ENCODE measurements around the gene STAT4.

The STAT4 gene

DNA sequence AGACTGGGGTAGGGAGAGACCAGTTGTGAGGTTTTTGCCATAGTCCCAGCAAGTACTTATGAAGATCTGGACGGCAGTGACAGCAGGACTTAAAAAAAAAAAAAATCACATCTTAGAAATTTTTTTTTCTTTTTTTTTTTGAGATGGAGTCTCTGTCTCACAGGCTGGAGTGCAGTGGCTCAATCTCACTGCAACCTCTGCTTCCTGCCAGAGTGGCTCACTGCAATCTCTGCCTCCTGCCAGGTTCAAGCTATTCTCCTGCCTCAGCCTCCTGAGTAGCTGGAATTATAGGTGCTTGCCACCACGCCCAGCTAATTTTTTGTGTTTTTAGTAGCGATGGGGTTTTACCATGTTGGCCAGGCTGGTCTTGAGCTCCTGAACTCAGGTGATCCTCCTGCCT is 22.4 kb upstream of the STAT4 start:
- no peak for DNase-seq

DNA sequence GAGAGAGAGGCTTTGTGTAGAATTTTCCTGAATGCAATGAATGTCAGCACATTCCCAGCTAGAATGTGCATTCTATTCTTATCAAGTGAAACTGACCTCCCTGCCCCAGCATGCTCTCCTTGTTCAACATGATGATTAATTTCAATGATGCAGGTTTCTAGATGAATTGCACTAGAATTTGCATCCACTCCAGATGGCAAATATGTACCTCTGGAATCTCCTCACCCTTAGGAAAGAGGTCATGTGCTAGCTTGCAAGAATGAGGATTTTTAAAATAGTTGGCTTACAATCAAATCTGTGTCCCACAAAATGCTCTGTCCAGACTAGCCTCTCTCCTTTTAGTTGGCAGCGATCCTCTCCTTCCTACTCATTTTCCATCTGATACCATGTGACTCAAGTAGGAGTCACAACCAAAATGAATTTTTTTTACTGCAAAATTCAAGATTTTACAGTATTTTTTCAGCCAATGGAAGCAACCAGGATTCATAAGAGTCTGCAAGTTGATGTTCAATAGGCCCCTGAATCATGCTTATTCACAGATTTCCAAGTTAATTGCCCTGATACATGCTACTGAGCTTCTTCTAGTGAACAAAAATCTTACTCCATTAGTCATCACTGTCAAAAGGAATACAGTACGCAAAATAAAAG is 21.0 kb upstream of the STAT4 start:
- DNase-seq, result no peak

DNA sequence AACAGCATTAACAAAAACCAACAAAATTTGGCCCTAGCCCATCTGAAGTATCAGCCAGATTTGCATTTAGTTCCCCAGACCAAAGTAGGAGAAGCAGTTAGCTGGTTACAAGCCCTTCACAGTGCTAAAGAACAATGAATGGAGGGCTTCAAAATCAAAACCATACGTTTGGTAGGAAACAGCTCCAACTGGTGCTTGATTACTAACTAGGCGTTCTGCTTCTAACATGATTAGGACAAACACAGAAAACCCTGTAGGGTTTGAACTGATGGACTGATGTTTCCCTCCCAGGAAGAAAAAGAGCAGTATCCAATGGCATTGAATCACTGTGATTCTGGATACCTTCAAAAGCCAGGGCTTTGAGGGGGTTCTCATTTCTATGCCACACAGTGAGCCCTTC is 20.5 kb upstream of the STAT4 start:
- DNase-seq, result no peak

DNA sequence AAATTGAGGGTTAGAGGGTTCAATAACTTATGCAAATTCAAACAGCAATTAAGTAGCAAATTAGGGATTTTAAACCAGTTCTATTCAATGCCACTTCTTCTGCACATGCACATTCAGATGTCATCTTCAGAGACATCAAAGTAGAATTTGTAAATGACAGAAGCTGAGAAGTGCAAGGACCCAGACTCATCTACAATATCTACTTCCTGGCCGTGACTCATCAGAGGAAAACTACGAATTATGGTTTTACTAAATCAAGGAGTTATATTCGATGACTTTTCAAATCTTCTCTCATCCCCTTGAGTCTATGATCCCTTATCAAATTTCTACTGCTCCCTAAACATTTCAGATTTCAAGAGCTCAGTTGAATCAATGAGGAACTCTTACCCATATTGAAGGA is 20.0 kb upstream of the STAT4 start:
- no peak for DNase-seq

DNA sequence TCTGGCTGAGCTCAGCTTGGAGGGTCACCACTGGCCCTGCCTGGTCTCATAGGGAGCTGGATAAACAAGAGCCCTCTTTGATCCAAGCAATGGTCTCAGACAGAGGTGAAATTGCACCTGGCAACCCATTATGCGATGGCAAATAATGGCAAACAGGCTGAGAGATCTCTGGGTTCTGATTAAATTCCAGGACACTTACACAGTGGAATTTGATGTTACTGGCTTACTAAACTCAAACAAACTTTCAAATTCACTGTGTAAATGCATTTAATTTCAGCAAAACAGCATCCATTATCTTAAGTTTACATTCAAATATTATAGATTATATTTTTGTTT is 19.5 kb upstream of the STAT4 start:
- DNase-seq, result no peak

DNA sequence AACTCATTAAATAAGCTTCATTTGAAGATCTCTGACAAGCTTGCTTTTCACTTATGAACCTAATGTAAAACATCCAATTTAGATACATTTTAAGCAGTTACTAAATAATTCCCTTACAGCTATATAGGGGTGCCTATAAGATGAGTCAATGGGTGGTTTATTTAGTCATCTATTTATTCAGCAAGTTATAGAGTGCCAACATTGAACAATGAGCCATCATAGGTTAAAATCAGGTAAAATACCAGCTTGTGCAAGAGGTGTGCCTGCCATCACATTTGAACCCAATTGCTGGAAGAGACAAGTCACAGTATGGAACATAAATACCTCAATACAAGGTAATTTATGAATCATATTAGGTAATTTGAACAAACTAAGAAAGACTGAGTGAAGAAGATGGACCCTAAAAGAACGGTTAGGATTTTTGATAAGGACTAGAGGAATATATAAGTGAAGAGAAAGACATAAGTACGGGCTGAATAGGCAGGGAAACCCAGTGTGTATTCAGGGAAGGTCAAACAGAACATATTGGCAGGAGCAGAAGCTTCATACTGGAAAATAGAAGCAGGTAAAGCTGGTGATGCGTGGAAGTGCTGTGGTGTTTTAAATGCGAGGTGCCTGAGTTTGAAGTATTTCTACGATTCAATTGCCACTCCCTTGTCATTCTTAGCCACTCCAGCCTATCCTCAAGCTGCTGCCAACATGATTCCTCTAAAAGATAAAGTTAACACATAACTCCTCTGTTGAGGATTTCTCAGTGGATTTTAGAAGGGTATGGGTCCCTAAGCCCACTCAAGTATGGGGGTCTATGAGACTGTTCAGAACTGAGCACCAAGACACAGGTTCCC is 18.9 kb upstream of the STAT4 start:
- no peak for DNase-seq

DNA sequence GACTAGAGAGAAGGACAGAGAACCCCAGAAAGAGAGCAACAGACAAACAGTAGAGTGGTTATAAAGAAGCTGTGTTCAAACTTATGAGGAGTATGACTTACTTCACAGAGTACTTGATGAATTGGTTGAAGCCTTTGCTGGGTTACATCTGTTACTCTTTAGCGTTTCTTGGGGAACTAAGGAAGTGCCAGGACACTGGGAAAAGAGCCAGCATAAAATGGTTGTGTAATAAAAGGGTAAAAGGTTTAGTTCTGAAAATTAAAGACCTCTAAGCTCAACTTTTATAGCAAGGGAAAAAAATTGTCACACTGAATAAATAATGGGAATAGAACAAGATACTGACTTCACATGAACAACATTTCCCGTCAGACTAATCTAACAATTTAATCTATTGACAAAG is 17.0 kb upstream of the STAT4 start:
- no peak for DNase-seq

DNA sequence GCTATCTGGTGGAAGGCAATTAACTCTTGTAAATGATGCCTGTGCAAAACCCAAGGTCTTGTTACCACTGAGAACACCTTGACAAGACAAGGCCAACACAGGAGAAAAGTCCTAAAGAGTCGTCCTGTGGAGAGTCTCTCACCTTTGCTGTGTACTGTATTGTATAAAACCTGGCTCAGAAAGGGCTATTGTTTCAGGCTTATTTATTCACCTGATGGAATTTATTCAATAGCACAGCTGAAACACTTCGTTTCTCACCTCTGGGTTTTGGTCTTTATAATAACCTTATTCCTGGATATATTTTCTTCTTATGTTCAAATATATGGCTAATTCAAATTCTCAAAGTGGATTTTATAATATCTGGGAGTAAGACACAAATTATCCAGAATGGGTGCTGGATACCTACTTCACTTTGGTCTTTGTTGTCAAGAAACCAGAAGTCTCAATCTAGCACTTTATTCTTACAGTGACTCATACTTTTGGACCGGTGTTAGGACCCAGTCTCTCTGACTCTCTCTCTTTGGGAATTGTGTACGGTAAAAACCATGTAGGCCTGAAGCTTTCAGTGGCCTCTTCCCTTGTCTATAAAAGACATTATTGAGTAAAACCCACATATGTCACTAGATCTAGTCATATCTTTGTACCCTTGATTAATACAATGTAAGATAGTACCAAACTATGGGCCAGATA is 16.1 kb upstream of the STAT4 start:
- no peak for DNase-seq

DNA sequence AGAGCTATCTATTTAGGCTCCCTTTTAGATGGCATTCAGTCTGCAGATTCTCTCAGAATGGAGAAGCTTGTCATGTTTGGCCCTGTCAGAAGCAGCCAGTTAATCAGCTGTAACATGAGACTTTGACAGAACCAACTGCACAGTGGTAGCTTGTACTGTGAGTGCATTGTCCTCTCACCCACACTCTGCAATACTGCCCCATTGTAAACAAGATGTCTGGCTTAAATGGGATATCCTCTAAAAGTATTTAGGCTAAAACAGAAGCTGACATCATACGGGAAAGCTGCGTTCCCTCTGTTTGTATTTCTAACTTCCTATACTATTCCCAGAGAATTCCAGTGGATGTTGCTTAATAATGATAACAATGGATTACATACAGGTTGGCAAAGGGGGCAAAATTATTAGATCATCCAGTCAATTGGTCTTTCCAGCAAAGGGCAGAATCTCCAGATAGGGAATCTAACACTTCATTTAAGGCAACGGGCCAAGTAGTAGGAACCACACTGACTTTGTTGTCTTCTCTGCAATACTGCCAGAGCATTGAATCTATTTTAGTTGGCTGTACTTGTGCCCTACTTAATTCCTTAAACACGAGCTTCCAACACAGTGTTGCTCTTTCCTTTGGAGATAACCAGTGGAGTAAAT is 15.4 kb upstream of the STAT4 start:
- peak in 8 of 14 donors; percentile 0 to 24 (median 8) for DNase-seq

DNA sequence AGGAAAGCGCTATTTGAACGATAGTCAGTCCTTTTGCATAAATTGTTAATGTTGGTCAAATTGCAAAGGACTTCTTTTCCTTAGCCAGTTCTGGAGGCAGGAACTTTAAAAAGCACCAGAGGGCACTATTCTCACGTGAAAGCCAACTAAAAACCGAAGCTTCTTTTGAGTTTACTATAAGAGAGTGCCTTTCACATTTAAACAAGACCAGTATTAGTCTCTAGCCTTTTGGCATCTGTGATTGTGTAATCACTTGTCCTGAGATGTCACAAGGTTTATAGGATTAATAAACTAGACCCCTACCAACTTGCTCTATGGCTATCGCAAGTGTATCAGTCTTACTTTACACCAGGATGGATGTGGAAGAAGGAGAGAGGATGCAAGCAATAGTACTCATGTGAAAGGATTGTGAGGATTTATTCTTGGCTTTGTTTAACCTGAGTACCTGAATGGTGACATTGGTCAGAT is 14.4 kb upstream of the STAT4 start:
- peak in 4 of 14 donors; percentile 2 to 12 (median 8) for DNase-seq

DNA sequence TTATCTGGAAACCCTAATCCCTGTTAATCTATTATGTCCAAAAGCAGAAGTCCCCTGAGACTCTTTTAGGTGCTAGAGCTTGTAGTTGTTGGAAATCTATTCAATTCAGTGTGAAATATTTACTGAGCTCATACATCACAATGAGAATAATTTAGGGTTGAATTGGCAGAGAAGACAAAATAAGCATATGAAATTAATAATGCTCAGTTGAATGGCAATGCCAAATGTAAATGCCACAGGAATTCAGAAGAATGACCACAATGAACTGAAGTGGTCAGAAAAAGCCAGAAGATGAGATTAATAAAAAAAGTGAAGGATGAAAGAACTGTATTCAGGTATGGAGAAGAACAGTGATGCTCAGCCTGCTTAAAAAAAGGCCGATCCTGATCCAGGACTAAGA is 8.0 kb upstream of the STAT4 start:
- DNase-seq, result no peak

DNA sequence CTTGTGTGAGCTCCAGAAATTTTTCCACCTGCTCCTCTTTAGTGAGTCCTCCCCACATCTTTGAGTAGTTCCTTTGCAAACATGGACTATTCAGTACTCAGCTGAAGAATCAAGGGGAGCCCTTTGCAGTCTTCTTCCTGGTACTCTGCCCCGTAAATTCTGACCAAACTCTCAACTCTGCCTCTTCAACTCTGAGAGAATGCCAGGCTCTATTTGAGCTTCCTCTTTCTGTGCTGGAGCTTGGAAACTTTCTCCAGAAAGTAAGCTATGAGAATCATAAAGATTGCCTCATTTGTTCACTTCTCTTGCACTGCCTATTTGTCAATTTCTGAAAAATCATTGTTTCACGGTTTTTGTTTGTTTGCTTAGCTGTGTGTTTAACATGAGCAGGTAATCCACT is 7.4 kb upstream of the STAT4 start:
- DNase-seq, result no peak

DNA sequence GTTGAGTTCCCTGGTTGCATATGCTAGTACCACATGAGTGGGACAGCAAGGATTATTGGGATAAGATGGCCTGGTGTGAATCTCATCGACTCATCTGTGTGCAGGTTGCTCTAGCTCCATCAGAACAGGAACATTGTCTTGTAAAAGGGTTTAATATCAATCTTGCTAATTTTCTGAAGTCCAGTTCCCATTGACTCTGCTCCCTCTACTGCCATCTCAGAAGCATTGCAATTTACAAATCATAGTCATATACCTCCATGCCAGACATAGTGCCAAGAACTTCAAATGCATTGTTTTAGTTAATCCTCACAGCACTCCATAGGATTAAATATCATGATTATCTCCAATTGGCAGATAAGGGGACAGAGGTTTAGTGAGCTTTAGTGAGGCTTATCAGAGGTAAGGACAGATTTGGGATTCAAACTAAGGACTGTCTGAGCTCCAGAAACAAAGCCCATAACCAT is 4.8 kb upstream of the STAT4 start:
- DNase-seq, result no peak

DNA sequence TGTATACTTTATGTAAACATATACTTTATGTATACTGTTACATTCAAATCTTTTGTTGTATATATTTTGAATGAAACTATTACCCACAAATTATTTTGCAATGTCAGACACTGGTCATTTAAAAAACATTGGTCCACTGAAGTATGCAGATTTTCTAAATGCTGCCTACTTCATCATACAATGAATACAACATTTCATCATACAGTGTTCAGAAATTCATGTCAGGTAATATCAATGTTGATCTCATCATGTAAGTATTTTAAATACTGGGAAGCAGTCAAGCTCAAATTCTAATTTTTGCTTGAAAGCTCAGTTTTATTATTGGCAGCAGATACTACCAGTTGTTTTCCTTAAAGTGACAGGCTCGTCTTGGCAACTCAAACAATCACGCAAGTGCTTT is 2.9 kb upstream of the STAT4 start:
- DNase-seq, result no peak

DNA sequence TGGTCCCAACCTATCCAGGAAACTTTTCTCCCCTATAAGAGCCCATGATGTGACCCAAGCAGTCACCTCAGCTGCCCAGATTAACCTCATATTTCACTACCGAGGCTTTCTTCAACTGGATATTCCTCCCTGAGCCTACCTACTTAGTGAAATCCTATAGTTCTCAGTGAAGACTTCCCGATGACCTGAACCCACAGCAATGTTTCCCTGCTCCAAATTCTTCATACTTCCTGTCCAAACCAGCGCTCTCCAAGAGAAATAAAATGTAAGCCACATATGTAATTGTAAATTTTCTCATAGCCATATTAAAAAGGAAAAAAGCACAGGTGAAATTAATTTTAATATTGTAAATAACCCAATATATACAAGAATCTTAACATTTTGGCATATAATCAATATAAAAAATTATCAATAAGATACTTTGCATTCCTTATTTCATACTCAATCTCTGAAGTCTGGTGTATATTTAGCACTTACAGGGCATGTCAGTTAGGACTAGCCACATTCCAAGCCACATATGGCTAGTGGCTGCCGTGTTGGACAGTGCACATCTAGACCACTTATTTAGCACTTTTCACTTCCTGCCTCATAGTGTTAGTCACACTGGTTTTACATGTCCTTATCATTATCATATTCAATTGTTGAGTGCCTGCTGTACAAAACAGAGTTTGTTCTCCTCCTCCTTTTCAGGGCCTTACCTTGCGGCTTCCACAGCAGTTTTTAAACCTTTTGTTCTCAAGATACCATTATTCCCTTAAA is 1.9 kb upstream of the STAT4 start:
- no peak for DNase-seq

DNA sequence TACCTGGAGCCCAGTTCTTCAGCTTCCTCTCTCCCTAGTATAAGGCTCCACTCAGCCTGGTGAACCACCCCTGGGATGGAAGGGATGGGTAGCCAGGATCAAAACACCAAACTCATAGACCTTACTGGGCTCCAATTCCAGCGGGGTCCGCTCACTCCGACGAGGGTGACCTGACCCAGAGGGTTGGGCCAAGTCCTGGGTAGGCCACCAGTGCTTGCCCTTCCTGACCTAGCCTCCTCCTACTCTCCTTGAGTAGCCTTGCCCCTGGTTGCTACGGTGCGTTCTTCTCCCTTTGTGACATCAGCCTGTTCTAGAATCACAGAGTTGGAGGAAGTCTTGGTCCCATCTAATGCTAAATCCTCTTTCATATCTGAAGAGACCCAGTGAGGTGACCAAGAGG is 537 bp upstream of the STAT4 start:
- DNase-seq, result no peak

DNA sequence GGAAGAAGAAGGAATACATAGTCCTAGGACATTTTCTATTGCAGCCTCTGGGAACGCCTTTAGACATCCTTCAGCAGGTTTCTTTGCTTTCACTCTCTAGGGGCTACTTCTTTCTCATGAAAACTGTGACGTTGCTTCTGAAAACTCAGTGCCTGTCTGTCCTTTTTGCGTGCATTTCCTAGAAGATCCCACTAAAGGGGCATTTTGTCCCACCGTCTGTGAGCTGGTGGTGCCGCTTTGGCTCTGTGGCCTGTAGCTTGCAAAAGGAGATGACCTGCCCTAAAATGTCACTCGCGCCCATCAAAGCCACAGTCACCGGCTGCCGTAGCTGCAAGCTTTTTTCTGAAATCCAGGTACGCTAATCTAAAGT is 579 bp downstream of the STAT4 start:
- no peak for DNase-seq

DNA sequence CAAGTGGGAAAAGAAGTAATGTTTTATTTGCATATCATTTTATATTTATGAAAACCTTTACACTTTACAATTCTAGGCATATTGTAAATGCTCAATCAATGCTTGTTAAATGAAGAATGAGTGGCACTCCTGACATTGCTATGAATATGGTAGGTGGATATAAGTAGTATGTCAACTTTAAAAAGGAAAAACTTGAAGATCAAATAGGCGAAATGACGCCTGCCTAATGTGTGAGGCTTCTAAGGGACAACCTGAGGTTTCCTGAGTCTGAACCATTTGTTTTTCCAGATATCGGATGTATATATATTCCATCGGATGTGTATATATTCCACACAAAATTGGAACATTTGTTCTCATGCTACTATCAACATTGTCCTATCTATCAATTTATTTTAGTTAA is 1.4 kb downstream of the STAT4 start:
- DNase-seq, result no peak

DNA sequence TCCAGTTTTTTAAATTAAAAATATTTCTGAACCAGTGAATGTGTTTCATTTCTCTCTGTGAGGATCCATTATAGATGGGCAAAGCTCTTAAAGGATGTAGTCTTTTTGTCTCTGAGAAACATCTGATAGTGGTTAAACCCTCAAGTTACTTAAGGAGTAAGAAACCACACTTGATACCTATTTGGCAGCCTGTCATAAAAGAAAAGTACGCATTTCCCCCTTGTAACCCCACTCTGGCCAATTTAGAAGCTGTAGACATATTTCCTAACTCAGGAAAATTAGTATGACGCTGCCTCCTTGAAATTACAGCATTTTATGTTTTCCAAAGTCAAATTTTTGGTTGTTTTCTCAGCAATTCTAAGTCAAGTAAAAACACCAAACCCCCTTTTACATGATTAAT is 2.0 kb downstream of the STAT4 start:
- DNase-seq, result no peak

DNA sequence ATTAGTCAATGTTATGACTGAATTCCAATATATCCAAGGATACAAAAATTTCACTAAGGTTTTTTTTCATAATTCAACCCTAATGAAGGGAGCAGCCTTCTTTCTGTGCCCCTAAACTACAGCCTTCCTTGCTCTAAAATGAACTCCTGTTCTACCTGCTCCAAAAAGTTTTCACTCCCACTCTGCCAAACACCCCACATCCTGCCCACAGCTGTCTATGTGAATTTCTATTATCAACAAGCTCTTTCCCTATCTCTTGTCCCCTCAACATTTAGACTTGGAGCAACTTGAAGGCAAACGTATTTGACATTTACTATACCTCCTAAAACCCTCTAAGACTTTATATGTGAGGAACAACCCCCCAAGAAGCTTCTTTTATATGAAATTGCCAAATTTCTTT is 2.5 kb downstream of the STAT4 start:
- DNase-seq, result no peak

DNA sequence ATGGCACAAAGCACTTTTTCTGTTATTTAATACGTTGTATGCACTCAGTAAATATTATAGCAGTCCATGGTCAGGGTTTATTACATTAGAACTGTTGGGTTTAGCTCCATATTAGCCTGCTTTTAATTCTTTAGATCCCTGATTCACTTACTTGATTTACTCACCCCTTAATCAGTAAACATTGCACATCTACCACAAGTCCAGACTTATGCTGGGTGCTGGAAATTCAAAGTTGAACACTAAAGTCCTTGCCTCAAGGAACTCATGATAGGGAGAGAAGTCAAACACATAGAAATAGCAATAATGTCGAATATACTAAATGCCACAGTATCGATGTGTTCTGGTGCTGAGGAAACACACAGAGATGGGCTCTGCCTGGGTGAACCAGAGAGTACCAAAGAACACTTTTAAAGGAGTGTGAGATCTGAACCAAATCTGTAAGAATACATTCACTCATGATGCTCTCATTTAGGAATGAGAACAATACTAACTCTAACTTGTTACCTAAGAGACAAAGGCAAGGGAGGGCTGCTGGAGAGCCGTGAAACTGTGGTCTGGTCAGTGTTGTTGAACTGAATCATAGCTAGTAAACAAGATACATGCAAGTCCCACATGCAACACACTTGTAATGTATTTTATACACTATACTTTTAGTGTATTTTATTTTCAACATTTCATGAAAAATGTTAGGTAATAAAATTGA is 4.9 kb downstream of the STAT4 start:
- no peak for DNase-seq

DNA sequence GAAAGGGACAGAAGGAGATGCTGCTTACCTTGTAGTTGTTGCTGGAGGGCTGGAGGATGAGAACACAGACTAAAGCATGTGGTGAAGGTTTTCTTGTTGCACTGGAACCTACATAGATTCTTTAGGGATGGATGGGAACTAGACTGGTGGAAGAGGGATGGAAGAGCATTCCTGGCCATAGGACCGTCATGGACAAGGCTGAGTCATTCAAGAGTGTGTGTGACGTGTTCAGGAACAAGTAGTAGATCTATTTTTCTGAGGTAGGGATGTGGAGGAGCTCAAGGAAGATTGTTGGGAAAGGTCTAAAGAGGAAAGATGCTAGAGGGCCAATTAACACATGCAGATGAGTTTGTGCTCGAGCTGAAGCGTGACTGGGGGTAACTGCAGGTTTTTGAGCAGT is 6.6 kb downstream of the STAT4 start:
- DNase-seq, result no peak
